Measurements from ENCODE around the gene CARD10. TPM values are rescaled to one million over a fixed set of nuclear protein-coding genes. Genes with fewer than 3 reads are reported as not detected.
A peak's percentile ranks its signal among the peaks of the same experiment; 100 is the strongest.

Gene CARD10
- total RNA-seq, 2 donors from 2014 or later, result 4.2 to 5.8 TPM

DNA sequence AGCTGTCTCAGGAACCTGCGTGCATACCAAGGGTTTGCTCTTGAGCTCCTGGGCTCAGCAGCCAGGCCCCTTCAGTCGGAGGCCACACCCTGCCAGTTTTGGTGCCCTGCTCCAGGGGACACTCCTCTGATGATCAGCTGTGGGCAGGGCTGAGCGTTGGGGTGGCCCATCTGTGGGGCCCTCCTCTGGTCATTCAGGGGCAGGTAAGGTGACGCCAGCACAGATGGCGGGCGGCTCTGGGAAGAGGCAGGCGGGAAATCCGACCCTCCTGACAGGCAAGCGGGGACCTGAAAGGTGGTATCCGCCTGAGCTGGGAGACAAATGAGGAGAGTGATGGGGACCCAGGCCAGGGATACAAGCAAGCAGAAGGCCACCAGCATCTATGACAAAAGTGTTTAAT lies 29.2 kb downstream of the CARD10 start:
- Histone ChIP-seq H3K4me1 (peaks cover 0 to 14% of the 10 kb centered on the region in 2 donors), H3K4me3 (no peak overlapping the region), H3K9me3 (no peaks in the 10 kb centered on the region), H3K36me3 (no peaks in the 10 kb centered on the region), H3K27me3 (no peaks in the 10 kb centered on the region), H3K27ac (no peak overlapping the region)
- no peak for DNase-seq (ENCODE audit: low spot score)
- no peak for TF ChIP-seq CTCF (IDR thresholded peaks at IDR 0.05)

- Histone ChIP-seq H3K9me3 (no peaks in the 10 kb centered on the region), H3K4me1 (peaks cover 0 to 28% of the 10 kb centered on the region in 2 donors), H3K27ac (no peak overlapping the region), H3K36me3 (no peaks in the 10 kb centered on the region), H3K27me3 (no peaks in the 10 kb centered on the region), H3K4me3 (no peak overlapping the region)
- TF ChIP-seq CTCF (IDR thresholded peaks at IDR 0.05), result no peak
- no peak for DNase-seq (ENCODE audit: low spot score)
Measured at GRCh38 chr22:37488337-37489135, 30.7 kb downstream of the CARD10 start.

- H3K27ac ChIP-seq, result no peak overlapping the region
- H3K36me3 ChIP-seq, result no peaks in the 10 kb centered on the region
- H3K9me3 ChIP-seq, result no peaks in the 10 kb centered on the region
- H3K4me3 ChIP-seq, result no peak overlapping the region
- TF ChIP-seq CTCF (IDR thresholded peaks at IDR 0.05), result no peak
- peaks cover 0 to 32% of the 10 kb centered on the region in 2 donors for H3K4me1 ChIP-seq
- no peak for DNase-seq (ENCODE audit: low spot score)
- H3K27me3 ChIP-seq, result no peaks in the 10 kb centered on the region
Measured at GRCh38 chr22:37487571-37487970, 31.6 kb downstream of the CARD10 start.

DNA sequence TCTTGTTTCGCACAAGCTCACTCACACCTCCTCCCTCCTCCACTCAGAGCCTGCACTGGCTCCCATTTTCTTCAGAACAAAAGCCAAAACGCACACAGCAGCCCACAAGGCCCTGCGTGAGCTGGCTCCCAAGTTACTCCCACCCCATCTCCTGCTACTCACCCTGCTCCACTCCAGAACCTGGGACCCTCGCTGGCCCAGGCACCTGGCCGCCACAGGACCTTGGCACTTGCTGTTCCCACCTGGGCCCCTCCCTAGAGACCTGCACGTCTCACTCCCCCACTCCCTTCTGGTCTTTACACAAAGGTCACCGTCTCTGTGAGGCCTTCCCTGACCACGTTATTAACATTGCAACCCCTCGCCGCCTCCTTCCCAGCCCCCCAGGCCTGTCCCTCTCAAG lies 32.1 kb downstream of the CARD10 start:
- no peak overlapping the region for H3K27ac ChIP-seq
- H3K4me3 ChIP-seq, result no peak overlapping the region
- H3K27me3 ChIP-seq, result no peaks in the 10 kb centered on the region
- H3K36me3 ChIP-seq, result no peaks in the 10 kb centered on the region
- H3K4me1 ChIP-seq, result peaks cover 0 to 32% of the 10 kb centered on the region in 2 donors
- H3K9me3 ChIP-seq, result no peaks in the 10 kb centered on the region
- no peak for DNase-seq (ENCODE audit: low spot score)
- no peak for TF ChIP-seq CTCF (IDR thresholded peaks at IDR 0.05)

DNA sequence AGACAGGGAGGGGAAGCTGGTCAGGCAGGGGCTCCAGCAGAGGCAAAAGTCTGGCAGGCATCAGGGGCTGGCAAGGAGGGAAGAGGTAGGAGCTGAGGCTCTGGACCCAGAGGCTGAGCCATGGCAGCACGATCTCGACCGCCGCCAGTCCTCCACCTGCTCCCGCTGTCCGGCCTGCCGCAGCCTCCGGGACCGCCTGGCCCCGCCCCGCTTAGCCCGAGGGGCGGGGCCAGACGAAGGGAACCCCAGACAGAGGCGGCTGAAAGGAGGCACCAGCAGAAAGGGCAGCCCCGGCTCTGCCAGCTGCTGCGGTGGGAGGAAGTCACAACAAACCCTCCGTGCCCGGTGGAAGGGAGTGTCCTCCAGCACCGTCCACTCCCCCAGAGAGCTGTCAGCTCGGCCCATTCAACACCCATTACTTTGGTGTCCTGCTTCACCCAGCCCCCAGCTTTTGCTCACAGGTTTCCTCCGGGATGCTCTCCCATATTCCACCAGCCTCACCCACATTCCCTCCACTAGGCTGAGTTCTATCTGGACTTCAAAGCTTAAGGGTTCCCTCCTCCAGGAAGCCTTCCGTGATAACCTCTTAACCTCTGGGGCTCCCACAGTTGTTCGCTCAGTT lies 32.9 kb downstream of the CARD10 start, which contains the start of gene MFNG:
TSS of gene MFNG (minus strand) at position 161 of the 622 bp plus-strand sequence. CDS start 207 bp downstream, outside the sequence.
- TF ChIP-seq CTCF (IDR thresholded peaks at IDR 0.05), result no peak
- H3K4me3 ChIP-seq, result peak within 1 kb of the TSS; percentile 24 to 46
- peaks cover 0 to 32% of the 10 kb centered on the region in 2 donors for H3K4me1 ChIP-seq
- H3K27ac ChIP-seq, result peak within 1 kb of the TSS; percentile 70 to 74
- peak; percentile 64 for DNase-seq (ENCODE audit: low spot score)
- H3K9me3 ChIP-seq, result no peaks in the 10 kb centered on the region
- H3K36me3 ChIP-seq, result no peaks in the 10 kb centered on the region
- H3K27me3 ChIP-seq, result no peaks in the 10 kb centered on the region

All from right atrium auricular region (tissue), 2 donors.